Fibroblast of pulmonary artery (primary cell): ENCODE data around the gene ITGB7.
A peak's percentile ranks its signal among the peaks of the same experiment; 100 is the strongest.
"Not testable (repeated sequence)": the region's sequence is repeated elsewhere in the genome, so short reads cannot be mapped to it uniquely, and the experiment has no call there.

ENCODE experiments used
- DNase-seq: peaks from one replicate; pipeline ENCODE4 v3.0.0-alpha.2; 2010; ENCODE audit warnings: low read depth
- H3K4me3 ChIP-seq: replicated peaks from 2 replicates; pipeline ENCODE4 v1.5.1; 2011; ENCODE audit warnings: low read depth, mild to moderate bottlenecking, control low read depth, low read length, moderate library complexity
- CTCF ChIP-seq: IDR thresholded peaks from 2 replicates; pipeline ENCODE4 v1.5.1; 2011; ENCODE audit warnings: mild to moderate bottlenecking, control low read depth, low read length, inconsistent platforms; ENCODE audit errors: missing control alignments

Gene ITGB7

GRCh38 chr12:53210843-53211242, 3.8 kb upstream of the ITGB7 start:
- H3K4me3 ChIP-seq, result no peak overlapping the region
- no peak for DNase-seq
- no peak for TF ChIP-seq CTCF

GRCh38 chr12:53208877-53209463, 1.9 kb upstream of the ITGB7 start:
- no peak for TF ChIP-seq CTCF
- DNase-seq, result no peak
- H3K4me3 ChIP-seq, result no peak overlapping the region

GRCh38 chr12:53208435-53208834, 1.4 kb upstream of the ITGB7 start:
- no peak for TF ChIP-seq CTCF
- no peak overlapping the region for H3K4me3 ChIP-seq
- DNase-seq, result no peak

- DNase-seq, result peak; percentile 76
- H3K4me3 ChIP-seq, result no peak overlapping the region
- no peak for TF ChIP-seq CTCF
These were observed 1.2 kb downstream of the ITGB7 start for GRCh38 chr12:53205747-53206419.

GRCh38 chr12:53204351-53204750, 2.7 kb downstream of the ITGB7 start:
- DNase-seq, result no peak
- no peak overlapping the region for H3K4me3 ChIP-seq
- no peak for TF ChIP-seq CTCF

GRCh38 chr12:53202316-53202715, 4.7 kb downstream of the ITGB7 start:
- not testable (repeated sequence) for H3K4me3 ChIP-seq, DNase-seq

- no peak for TF ChIP-seq CTCF
- no peak for DNase-seq
- H3K4me3 ChIP-seq, result no peak overlapping the region
These were observed 5.4 kb downstream of the ITGB7 start for GRCh38 chr12:53201639-53202038.
